HK-2 (cell line): ENCODE data around the gene ABHD11.
A peak's percentile ranks its signal among the peaks of the same experiment; 100 is the strongest.
"Not testable (repeated sequence)": the region's sequence is repeated elsewhere in the genome, so short reads cannot be mapped to it uniquely, and the experiment has no call there.

Experiments used
- DNase-seq: peaks from one replicate; pipeline ENCODE4 v3.0.0-alpha.2; 2018; ENCODE audit not compliant: unreplicated experiment

Gene ABHD11

DNA sequence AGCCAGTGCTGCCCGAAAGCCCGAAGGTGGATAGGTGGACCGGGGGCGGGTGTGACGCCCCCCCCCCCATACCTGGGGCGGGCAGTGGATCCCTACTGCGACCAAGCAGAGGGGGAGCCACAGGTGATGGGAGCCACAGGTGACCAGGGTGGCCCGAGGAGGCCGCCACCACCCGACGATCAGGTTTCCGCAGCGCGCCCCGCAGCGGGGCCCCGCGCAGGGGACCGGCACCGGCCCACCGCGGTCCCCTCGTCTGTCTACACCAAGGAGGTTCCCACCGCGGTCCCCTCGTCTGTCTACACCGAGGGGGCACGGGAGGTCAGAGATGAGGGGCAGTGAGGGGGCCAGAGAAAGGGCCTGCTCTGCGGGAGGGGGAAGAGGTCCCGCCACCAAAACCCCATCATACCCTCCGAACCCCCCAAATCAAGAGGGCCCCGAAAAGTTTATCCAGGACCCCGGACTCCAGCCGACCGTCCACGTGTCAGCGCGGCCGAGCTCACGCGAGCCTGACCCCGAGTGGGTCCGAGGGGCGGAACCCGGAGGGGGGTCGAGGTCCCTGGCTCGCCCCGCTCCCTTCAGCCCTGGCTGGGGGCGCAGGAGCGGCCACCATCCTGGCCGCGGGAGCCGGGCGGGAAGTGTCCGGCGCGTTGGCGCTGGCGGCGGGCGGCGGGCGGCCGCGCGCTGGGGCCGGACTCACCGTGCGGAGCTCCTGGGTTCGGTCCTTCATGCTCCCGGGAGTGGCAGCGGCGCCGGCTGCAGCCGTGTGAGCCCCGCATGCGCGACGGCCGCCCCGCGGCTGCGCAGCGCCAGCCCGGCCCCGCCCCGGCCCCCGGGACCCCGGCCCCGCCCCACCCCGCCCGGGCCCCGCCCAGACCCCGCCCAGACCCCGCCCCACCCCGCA, 19.4 kb downstream of the ABHD11 start, which contains the start of gene STX1A:
Gene STX1A (minus strand): TSS at position 765 of the 901 bp plus-strand sequence. CDS start 38 bp downstream, at position 727.
- peak; percentile 76 for DNase-seq

- no peak for DNase-seq
Measured at GRCh38 chr7:73718438-73718881, 20.1 kb downstream of the ABHD11 start.

DNA sequence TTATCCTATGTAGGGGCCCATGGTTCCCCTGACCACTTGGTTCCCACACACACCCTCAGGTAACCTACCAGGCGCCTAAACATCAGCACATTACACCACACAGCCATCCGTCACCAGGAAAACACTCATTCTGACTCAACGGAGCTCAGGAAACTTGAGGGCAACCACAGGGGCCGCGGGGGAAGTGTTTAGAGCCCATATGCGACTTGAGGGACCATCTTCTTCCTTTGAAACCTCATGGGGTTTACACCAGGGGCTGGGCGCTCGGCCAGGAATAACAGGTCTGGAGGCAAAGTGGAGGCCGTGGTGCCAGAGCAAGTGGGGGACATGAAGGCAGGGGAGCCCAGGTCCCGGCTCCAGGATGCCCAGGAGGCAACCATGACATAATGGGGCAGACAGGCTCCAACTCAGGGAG, 20.6 kb downstream of the ABHD11 start:
- DNase-seq: peak; percentile 80

DNA sequence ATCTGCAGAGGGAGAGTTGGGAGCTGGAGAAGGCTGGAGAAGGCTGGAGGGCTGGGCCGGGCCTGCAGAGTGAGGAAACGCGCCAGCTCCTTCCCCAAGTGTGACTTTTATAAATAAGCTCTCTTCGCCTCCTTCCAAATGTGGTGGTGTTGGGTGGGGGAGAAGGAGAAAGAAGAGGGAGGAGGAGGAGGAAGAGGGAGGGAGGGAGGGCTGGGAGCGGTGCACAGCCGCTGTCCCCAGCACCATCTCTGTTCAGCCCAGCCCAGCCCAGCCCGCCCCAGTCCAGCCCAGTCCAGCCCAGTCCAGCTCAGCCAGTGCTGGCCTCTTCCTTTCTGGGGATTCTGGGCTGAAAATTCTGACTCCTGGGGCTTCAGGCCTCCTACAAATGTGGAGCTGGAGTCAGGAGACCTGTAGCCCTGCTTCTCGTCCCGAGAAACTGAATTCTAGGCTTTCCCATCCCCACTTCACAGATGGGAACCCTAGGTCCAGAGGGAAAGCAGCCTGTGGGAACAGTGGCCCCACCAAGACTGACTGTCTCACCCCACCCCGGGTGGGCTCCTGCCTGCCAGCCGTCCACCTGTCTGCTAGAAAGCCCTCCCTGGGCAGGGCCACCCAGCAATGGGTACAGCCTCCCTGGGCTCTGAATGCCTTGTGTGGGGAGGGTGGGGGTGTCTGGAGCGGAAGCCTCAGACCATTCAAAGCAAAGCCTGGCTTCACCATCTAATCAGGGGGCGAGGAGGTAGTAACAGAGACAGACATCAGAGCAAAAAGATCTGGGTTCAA, 21.4 kb downstream of the ABHD11 start:
- no peak for DNase-seq

DNA sequence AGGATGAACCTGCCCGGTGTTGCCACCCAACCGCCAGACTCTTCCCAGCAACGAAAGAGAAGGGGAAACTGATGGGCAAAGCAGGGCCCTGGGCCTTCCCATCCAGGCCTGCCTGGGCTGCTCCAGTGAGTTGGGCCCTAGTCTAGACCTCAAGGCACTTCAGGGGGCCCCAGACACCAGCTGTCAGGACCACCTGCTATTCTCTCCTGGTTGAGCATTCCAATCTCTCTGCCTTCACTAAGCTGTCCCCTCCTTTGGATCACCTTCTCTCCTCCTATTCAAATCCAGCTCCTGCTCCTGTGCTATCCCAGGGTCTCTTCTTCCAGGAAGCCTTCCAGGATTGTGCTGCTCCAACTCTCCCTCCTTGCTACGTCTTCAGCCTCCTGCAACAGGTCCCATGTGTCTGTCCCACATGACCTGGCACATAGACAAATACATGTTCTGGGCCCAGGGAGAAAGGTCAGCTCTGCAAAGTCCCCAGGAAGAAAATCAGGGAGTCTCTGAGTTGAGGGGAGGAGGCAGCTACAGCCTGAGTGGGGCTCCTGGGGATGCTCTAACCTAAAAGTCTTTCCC, 22.2 kb downstream of the ABHD11 start:
- no peak for DNase-seq

DNA sequence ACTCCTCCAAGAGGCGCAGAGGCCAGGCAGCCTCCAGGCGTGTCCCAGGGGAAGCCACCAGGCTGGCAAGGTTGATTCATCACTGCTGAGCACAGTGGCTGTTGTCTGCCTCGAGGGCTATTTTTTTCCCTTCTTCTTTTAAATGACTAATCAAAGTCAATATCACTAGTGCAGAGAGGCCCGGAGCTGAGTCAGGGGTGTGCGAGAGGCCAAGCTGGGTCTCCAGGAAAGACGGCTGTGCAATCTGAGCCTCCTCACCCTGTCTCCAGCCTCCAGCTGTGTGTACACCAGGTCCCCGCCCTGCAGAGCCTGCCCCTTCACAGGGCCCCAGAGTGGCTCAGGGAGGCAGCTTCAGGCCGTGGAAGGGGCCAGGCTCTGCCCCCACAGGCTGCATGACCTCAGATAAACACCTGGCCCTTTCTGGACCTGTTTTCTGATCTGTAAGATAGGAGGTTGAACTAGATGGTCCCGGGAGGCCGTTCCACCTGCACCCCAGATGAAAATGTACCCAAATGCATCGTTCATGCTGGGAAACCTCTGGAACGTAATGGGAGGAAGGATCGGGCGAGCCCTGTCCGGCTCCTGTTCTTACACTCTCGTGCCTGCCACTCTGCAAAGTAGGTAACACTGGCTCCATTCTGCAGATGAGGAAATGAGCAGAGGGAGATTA, 22.8 kb downstream of the ABHD11 start:
- DNase-seq: peak; percentile 88

GRCh38 chr7:73713319-73713718, 25.3 kb downstream of the ABHD11 start:
- not testable (repeated sequence) for DNase-seq

- no peak for DNase-seq
Measured at GRCh38 chr7:73712773-73713172, 25.8 kb downstream of the ABHD11 start.

- DNase-seq: no peak
Measured at GRCh38 chr7:73708961-73709549, 29.5 kb downstream of the ABHD11 start.

DNA sequence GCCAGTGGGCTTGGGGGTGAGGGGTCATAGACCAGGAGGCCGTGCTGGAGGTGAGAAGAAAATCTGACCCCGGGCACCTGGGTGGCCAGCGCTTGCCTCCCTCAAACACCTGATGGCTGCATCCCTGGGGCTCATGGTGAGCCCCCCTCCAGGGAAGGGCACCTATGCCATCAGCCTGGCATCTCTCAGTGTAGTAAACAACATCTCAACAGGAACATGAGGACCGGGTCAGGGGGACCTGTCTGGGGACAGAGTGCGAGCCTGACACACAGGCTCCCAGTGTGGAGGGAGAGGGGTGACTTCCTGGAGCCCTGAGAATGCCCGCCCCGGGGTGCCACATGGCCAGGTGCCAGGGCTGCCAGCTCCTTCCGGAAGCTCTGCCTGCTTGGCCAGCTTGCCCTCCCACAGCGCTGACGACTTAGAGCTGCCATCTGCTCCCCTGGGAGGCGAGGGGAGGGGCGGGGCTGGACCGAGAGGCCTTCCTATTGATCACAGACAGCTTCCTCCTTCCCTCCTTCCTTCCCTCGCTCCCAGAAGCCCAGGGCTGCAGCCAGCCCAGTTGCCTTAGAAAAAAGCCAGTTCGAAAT, 31.5 kb downstream of the ABHD11 start:
- no peak for DNase-seq

GRCh38 chr7:73706126-73707044, 32.2 kb downstream of the ABHD11 start:
- DNase-seq: no peak

- no peak for DNase-seq
Measured at GRCh38 chr7:73705551-73705920, 33.1 kb downstream of the ABHD11 start.

GRCh38 chr7:73704640-73705550, 33.7 kb downstream of the ABHD11 start:
- no peak for DNase-seq

GRCh38 chr7:73703757-73704639, 34.6 kb downstream of the ABHD11 start:
- DNase-seq: no peak

DNA sequence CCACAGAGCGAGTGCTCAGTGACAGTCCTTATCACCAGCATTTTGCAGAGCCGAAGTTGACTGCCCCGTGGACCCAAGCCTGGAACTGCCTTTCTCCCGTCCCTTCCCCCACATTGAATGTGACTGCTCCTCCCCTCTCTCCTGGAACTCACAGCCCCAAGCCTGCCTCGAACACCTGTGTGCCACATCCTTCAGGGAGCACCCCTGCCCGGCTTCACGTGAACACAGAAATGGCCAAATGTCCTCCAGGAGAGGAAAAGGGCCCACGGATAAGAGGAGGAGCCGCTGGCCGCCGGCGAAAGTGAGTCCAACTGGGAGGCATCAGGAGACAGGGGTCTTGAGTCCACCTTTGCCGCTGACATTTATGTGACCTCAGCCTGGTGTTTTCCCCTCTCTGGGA, 35.4 kb downstream of the ABHD11 start:
- DNase-seq: no peak

- DNase-seq: no peak
Measured at GRCh38 chr7:73702665-73703064, 35.9 kb downstream of the ABHD11 start.

DNA sequence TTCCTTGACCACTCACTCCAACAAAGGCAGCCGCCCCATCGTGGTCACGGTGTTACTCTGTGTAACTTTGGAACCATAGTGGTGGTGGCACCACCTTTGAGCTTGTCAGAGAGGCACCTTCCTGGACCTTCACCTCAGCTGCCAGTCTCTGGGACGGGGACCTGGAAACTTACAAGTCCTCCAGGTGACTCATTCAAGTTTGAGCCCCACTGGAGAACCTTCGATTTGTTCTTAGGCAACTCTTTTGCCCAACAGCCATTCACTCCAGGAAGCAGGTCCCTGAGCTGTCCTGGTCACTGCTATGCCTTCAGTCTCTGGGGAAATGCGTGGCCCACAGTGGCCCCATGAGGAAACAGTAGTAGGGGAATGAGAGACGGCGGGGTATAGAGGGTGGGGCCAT, 36.4 kb downstream of the ABHD11 start:
- no peak for DNase-seq
